Measurements from ENCODE around the gene ZBTB34.

DNA sequence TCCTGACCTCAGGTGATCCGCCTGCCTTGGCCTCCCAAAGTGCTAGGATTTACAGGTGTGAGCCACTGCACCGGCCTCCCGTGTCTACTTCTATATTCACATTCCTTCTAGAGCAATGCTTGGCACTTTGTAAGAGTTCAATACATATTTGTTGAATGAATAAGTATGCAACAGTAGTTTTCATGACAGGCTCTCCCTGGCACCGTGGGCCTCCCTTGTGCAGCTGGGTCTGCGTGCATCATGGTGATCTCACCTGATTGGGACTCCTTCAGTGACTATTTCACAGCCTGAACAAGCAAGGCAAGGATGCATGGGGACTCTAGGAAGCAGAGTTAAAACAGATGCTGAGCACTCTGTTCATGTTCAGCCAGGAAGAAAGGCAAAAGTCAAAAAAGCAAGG, 6.8 kb upstream of the ZBTB34 start:
- no peak for TF ChIP-seq GATA3 (IDR thresholded peaks at IDR 0.05; ENCODE audit: low read depth, low read length)
- TF ChIP-seq GATA2 (IDR thresholded peaks at IDR 0.05; ENCODE audit: low read depth, low read length): no peak

Measured in SH-SY5Y (cell line).